22Rv1 (cell line): Measurements from ENCODE around the gene ITM2B.

Experiments used
- CTCF ChIP-seq: fragments of 450-650 bp; IDR thresholded peaks from 2 replicates; pipeline ENCODE4 v1.5.1; 2017; ENCODE audit warnings: mild to moderate bottlenecking
- ZFX ChIP-seq: fragments of 450-650 bp; IDR thresholded peaks from 2 replicates; pipeline ENCODE4 v1.6.1; 2017; ENCODE audit warnings: antibody characterized with exemption, borderline replicate concordance

GRCh38 chr13:48246102-48246501, 13.1 kb downstream of the ITM2B start:
- TF ChIP-seq CTCF = no peak
- no peak for TF ChIP-seq ZFX
